HK-2 (cell line): ENCODE measurements around the gene SMARCC2.
A peak's percentile ranks its signal among the peaks of the same experiment; 100 is the strongest.

Source experiments
- DNase-seq: peaks from one replicate; pipeline ENCODE4 v3.0.0-alpha.2; 2018; ENCODE audit not compliant: unreplicated experiment

SMARCC2 gene

DNA sequence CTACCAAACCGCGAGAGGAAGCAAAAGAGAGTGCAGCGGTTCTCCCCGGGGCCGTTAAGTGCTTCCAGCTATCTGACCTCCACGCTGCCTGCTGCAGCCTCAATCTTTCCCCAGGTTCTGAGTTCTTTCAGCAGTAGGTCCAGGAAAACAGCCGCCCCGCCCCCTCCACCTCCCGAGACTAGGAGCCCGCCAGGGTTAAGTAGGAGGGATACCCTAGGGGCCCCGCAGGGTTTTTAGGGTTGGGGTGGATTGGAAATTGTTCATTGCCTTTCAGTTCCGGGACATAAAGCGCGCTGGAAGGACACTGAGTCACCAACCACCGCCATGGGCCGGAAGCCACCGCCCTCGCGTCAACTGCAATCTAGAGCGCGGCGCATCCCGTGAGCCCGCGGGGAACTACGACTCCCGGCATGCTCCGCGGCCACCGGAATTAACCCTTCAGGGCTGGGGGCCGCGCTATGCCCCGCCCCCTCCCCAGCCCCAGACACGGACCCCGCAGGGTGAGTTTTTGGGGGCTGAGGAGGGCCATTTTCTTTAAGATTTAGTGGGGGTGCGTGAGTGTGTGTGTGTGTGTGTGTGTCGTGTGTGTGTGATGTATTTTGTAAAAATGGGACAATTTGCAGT is 37.0 kb downstream of the SMARCC2 start, which contains the start of gene MYL6B:
MYL6B (plus strand) TSS at position 456 of the 624 bp plus-strand sequence. CDS start 1,332 bp downstream, outside the sequence.
- peak; percentile 94 for DNase-seq

DNA sequence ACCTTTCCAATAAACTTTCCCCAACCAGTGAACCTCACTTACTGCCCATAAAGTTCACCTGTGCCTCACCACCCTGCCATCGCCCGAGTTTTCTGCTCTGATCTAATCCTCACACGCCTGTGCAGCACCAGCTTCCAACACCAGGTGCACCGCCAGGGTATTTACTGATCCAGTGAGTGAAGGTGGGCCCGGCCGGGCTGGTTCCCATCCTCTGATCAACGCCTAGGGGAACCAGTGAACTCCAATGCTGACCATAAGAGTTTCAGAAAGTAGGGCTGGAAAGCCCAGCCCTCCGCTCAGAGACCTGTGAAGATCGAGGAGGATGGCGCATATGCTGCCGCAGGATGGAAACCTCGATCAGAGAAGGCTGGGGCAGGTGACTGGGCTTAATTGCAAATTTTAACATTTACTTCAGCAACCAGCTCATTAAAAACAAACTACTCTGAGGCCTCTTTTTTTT is 37.6 kb downstream of the SMARCC2 start:
- peak; percentile 72 for DNase-seq

DNA sequence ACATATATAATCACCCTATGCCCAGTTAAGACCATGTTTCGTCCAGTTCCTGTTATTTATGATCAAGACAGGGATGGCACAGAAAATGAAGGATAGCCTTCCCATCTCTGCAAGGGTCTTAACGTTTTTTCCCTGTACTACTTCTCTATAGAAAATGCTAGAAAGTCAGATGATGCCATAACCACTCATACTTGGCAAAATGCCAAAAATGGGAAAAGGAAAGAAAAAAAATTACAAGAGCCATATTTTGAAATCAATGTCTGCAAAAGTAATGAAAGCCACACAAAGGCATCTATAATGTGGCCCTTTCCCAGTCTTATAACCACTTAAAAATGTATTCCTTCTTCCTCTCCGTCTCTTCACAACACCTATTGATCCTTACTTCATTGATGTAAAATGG is 38.7 kb downstream of the SMARCC2 start:
- DNase-seq: no peak

DNA sequence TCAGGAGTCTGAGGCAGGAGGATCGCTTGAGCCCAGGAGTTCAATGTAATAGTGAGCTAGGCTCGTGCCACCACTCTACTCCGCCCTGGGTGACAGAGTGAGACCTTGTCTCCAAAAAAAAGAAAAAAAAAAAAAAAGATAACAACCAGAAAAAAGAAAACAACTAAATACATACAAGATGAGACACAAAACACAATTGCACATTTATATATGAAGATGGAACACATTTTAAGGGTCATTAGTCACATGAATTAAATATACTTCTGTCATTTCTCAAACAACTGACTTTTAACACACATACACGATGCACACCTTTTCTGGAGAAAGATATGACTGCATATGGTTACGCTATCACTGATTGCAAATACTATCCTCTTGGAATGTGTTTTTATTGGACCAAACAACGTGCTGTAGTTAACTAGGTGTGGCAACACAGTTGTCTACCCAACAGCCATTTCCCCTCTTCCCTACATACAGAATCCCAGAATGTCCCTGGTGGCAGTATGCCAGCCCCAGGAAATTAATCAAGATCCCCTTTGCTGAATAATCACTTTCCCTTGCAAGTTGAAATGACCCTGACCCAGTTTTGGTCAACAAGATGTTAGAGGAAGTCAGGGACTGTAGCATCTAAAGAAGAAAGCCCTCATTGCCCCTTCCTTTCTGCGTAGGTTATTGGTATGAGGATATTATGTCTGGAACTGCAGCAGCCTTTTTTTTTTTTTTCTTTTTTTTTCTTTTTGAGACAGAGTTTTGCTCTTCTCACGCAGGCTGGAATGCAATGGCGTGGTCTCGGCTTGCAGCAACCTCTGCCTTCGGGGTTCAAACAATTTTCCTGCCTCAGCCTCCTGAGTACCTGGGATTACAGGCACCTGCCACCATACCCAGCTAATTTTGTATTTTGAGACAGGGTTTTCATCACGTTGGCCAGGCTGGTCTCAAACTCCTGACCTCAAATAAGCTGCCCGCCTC is 42.5 kb downstream of the SMARCC2 start:
- no peak for DNase-seq

DNA sequence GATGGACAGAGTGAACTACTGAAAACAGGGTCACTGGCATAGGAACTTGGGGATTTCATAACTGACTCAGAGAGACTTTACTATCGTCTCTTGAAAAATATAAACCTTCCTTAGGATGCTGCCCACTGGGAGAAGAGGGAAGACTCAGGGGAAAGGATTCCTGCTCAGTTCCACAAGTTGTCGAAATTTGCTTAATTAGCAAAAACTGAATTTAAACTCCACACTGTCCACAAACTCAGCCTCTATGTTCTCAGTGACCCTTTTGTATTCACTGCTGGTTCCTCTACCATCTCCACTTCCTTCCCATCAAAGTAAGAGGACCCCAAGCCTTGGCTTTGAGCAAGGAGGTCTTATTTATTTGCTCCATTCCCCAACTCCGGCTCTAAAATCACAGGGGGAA is 44.1 kb downstream of the SMARCC2 start:
- no peak for DNase-seq

DNA sequence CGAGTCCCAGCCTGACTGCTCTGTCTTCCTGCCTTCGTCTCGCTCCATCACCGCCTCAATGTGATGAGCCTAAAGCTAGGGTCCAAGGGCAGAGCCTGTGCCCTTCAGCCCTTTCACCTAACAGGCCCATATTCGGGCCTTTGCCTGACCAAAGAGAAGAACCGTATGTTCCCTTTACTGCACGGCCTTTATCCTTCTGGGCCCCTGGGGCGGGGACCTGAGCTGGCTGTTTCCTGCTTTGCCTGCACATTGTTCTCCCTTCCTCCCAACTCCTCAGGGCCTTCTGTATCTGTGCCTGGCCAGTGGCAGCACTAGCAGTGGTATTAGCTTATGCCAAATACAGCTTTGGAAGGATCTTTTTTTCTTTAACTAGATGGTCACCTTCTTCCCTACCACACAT is 45.4 kb downstream of the SMARCC2 start:
- DNase-seq: no peak

DNA sequence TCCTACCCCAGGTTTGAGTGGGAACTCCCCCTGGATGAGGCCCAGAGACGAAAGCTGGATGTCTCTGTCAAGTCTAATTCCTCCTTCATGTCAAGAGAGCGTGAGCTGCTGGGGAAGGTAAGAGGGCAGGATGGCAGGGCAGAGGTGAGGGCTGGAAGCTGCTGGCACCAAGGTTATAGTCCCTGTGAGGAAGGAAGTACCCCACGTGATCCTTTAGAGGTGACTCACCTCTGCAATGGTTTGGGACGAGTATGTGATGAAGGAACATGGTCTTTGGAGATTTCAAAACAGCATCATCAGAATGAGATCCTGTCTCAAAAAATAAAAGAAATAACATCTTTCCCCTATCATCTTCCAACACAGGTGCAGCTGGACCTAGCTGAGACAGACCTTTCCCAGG is 46.1 kb downstream of the SMARCC2 start:
- no peak for DNase-seq

DNA sequence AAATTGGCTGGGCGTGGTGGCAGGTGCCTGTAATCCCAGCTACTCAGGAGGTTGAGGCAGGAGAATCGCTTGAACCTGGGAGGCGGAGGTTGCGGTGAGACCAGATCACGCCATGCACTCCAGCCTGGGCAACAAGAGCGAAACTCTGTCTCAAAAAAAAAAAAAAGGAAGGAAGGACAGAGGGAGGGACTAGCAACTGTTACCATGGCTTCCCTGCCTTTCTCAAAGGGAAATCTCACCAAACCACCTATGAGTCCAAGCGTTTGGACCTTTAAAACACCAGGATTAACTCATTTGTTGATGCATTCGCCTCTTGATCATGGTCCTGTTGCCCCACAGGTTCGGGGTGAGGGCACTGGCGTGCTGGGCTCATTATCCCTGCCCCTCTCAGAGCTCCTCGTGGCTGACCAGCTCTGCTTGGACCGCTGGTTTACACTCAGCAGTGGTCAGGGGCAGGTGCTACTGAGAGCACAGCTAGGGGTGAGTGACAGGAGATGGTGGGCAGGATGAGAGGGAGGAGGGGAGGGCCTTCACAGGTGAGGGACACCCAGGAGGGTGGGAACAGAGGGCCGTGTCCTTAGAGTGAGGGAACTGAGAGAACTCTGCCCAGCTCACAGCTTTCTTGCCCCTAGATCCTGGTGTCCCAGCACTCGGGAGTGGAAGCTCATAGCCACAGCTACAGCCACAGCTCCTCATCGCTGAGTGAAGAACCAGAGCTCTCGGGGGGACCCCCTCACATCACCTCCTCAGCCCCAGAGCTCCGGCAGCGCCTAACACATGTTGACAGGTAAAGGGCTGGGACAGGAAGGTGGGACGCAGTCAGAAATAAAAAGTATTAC is 47.1 kb downstream of the SMARCC2 start:
- DNase-seq: no peak

DNA sequence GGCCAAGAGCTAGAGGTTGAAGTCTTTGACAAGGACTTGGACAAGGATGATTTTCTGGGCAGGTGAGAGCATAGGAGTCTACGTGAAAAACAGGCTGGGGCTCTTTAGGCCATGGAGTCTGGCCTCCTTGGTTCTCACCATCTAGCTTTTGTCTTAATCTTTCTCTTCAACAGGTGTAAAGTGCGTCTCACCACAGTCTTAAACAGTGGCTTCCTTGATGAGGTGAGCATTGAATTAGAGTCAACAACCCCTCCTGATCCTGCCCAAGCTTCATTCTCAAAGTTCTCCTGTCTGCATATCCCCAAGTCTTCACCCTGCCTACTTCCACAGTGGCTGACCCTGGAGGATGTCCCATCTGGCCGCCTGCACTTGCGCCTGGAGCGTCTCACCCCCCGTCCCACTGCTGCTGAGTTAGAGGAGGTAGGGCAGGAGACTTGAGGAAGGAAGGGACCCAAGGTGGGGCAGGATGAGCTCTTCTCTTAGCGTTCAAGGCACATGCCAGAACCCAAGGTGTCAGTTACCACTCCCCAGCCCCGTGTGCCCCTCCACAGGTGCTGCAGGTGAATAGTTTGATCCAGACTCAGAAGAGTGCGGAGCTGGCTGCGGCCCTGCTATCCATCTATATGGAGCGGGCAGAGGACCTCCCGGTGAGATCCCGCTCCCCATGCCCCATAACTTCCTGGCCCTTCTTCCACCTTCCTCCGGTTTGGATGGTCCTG is 51.3 kb downstream of the SMARCC2 start:
- DNase-seq: no peak

DNA sequence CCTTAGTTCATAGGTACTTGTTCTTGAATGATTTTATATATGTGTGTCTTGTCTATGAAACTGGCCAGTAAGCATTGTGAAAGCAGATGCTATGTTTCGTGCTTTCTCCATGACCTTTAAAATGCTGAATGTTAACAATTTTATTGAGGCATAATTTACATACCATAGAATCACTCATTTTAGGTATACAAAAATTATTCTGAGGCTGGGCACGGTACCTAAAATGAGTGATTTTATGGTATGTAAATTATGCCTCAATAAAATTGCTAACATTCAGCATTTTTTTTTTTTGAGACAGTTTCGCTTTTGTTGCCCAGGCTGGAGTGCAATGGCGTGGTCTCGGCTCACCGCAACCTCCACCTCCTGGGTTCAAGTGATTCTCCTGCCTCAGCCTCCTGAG is 54.4 kb downstream of the SMARCC2 start:
- no peak for DNase-seq

DNA sequence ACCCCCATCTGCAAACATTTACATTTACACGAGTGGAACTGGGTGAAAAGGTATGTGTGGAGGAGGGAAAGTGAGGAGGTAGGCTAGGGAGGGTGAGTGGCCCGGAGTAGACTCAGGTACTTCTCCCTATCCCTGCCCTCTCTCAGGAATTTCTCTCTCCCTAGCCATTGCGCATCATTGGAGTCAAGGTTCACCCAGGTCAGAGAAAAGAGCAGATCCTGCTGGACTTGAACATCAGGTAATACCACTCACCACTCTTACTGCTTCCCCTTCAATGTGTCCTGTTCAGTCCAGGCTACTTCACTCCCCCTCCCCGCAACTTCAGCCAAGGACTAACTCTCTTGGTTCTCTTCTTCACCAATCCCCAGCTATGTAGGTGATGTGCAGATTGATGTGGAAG is 58.4 kb downstream of the SMARCC2 start:
- DNase-seq: no peak

DNA sequence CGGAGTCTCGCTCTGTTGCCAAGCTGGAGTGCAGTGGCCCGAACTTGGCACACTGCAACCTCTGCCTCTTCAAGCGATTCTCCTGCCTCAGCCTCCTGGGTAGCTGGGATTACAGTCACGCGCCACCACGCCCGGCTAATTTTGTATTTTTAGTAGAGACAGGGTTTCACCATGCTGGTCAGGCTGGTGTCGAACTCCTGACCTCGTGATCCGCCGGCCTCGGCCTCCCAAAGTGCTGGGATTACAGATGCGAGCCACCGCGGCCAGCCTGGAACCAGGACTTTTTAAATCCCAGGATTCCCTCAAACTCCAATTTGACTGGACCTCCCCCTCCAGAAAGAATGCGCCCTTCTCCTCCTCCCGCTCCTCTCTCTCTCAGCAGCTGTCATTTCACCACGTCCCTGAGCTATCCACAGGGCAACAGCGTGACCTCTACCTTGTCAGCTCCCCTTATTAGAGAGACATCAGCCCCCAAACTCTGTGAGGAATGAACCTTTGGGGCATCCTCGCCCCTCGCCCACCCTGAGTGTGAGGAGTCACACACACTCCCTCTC is 59.3 kb downstream of the SMARCC2 start:
- DNase-seq: no peak

DNA sequence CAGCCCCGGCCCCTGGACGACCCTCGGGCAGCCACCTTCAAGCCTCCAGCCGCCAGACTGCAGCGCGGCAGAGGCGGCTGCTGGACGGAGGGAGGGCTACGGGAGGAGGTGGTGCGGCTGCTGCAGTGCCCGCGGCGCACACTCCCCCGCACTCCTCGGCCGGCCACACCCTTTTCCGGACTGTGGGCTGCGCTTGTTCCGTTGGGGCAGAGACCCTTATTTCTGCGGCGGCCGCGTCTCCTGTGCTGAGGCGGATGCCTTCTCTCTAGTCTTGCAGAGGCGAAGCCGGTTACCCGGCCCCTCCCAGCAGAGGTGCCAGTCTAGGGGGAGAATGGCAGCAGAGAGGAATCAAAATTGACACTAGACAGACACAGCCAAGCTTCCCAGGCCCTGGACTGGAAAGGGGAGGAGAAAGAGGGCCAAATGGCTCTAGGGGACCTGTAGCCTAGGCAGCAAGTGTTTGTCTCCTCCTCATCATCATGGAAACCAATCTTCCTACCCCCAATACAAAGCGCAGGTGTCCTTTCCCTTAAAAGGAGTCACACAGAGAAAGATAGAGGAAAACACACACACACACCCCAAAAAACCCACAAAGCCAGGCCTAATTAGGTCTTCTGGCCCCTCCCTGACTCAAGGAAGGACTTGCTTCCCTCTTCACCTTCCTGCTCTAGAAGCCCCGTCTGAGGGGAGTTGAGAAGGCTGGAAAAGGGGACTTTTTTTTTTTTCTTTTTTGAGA is 59.9 kb downstream of the SMARCC2 start:
- DNase-seq: peak; percentile 61

DNA sequence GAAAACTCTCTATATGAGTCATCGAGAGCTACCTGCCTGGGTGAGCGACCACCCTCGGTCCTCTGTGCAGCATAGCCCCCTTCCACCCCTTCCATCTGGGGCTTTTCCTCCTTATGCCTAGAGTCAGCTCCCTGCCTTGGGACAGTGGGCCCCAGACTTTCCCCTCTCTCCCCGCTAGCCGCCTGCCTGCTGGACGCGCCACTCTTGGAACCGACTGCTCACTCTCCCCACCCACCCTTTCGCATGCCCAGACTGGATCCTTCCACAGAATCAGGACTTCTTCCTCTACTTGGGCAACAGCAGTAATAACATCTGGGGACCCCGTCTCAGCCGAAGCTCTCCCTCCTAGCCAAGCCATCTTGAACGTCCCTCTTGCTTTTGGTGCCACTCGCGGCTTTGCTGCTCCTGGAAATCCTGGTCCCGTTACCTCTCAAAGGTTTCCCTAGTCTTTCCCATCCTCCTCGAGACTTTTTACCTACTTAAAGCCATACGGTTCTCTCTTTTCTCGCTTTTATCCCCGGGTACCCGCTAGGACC is 60.5 kb downstream of the SMARCC2 start:
- DNase-seq: no peak

DNA sequence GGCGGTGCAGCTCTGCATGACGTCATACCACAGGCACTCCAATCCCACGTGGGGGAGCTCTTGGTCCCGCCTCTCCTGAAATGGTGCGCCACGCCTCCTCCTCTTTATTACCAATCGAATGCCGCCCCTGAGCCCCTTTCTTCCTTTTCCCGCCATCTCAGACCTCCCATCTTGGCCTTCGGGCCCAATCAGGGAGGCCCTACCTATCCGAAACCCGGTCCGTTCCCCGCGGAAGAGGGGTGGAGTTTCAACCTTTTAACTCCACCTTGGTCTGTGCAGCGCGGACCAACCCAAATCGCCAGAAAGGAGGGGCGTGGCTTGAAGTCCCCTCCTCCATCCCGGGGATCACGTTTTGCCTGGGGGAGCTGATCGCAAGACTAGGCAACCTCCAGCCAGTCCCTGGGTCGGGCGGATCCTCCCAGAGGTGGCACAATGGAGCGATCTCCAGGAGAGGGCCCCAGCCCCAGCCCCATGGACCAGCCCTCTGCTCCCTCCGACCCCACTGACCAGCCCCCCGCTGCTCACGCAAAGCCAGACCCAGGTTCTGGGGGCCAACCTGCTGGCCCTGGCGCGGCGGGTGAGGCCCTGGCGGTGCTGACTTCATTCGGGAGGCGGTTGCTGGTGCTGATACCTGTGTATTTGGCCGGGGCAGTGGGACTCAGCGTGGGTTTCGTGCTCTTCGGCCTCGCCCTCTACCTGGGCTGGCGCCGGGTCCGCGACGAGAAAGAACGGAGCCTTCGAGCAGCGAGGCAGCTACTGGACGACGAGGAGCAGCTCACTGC is 61.2 kb downstream of the SMARCC2 start, which contains the start of gene ESYT1:
ESYT1 (plus strand) TSS at position 380 of the 782 bp plus-strand sequence; CDS start at position 433, 53 bp downstream.
- peak; percentile 99 for DNase-seq

DNA sequence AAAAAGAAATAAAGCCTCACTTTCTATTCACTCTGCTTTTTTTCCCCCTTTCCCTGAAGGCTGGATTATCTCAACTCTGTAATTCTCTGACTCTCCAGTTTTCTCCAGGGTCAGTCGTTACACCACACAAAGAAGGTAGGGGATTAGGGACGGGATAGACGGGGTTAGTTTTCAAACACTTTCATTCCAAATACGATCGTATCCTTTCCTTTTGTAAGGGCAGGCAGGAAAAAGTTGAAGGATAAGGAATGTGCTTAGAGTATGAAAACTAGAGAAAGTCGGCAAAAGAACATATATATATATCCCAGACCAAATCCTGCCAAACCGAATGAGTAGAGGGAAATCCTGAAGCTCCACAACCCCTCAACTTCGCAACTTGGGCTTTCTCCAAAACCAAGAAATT is 61.8 kb downstream of the SMARCC2 start:
- DNase-seq: no peak

DNA sequence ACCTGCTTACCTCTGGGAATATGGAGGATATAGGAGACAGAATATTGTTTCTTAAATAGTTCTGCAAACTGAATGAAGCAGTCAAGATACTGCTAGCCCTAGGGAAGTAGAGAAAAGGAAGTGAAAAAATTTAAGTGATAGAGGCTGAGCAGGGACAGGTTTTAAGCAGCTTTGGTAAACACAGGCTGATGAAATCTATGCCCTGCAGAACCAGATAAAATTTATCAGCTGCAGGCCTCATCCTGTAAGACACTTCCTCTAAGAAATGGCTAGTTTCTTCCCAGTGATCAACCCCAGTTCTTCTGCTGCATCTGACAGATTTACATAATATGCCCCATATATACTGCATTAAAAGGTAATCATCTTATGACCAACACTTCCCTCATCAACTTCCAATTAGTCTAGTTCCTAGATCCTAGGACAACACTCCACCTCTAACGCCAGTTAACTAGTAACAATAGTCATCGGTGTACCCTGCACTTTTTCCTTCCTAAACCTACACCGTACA is 62.5 kb downstream of the SMARCC2 start:
- DNase-seq: no peak

DNA sequence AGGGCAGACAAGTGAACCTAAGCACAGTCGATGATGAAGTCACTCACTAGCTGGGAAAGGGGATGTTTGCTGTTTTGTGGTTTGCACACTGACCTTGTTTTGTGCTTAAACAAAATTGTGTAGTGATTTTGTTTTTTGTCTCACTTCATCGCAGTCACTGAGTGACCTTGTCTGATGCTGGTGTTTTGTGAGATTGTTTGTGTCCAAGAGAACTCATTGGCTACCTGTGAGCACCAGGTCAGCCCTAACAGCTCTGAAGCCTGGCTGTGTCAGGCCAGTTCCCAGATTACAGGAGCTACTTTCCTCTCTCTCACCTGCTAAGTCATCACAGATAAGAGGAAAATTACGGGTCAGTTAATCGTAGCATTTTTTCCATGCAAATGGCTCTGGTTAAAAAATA is 65.2 kb downstream of the SMARCC2 start:
- DNase-seq: no peak

DNA sequence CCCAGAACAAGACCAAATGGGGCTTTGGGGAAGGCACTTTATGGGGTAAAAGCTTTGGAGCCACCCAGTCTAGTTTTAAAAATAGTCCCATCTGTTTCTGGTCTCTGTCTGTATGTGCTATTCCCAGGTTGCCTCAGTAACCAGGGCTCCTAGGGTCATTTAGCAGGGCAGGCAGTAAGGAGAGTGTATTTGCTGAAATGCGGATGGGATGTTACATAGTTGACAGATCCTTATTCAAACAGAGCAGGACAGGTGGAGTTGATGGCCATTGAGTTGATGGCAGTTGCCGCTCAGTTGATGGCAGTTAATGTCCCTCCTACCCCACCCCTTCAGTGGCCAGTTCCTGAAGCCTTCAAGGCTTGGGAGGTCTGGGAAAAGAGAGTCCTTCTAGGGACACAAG is 66.6 kb downstream of the SMARCC2 start:
- DNase-seq: no peak
